ENCODE results near the gene PRSS36. TPM values are rescaled to one million over a fixed set of nuclear protein-coding genes. Genes with fewer than 3 reads are reported as not detected.
A peak's percentile ranks its signal among the peaks of the same experiment; 100 is the strongest.

The PRSS36 gene
- total and polyA plus RNA-seq, 9 of the 15 experiments (the other 6 are each of a cell fraction or from before 2014, with no cell fraction given), result 0.09 to 1.2 (median 0.54) TPM; not detected in 2

DNA sequence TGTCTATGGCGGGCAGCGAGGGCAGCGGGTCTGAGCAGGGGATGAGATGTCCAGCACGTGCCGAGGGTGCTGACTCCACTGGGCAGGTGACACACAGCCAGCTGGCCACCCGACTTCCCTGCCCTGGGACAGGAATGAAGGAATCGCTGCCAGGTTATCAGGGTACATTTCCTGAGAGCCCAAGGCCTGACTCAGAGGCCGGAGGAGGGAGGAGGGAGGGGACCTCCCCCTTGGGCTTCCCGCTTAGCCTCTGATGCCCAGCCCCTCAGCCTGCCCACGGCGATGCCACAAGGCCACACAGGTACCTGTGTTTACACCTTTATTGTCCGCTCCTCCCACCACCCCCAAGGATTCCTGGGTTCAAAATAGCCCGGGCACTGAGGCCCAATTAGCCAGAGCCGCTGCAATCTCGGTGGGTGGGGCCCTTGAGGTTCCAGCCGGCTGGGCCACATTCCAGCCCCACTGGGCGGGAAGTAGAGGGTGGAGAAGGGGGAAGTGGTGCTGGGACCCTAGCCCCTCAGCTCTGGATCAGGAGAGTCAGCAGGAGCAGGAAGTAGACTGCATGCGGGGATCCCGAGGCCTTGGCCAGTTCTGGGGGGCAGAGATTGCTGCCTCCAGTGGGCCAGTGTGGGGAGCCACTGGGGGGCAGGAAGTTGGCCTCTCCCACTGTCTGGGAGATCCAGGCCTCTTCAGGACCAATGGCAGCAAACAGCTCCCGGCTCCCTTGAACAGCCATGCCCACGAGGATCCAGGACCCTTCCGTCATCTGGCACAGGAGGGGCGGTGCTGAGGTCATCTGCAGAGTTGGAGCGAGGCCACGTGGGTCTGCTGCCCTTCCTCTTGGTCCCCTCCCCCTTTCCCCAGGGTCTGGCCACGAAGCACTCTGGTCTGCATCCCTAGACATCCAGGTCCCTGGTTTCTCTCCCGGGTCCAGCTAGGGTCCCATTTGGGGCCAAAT lies 11.0 kb downstream of the PRSS36 start:
- Histone ChIP-seq H2AFZ (ENCODE audit: low read depth, low read length) (no peak overlapping the region), H3K4me2 (ENCODE audit: insufficient read depth, low read length) (no peak overlapping the region), H3K79me2 (ENCODE audit: control insufficient read depth, insufficient read depth, low read length) (no peaks in the 10 kb centered on the region), H3K27me3 (ENCODE audit: control insufficient read depth in 2 of 2, insufficient read depth in 2 of 2, low read length in 2 of 2) (no peaks in the 10 kb centered on the region), H3K9me1 (ENCODE audit: control insufficient read depth, insufficient read depth, low read length) (no peaks in the 10 kb centered on the region), H3K9me3 (replicated peaks; ENCODE audit: control insufficient read depth, insufficient read depth, low read depth, low read length) (no peaks in the 10 kb centered on the region), H3K36me3 (ENCODE audit: control insufficient read depth, insufficient read depth, low read length) (no peaks in the 10 kb centered on the region), H3K4me3 (no peak overlapping the region), H3K9ac (ENCODE audit: insufficient read depth in 1 of 2, low read depth in 2 of 2, low read length in 2 of 2) (peak overlapping the region in 1 of 2 experiments; percentile 68; a peak in 2 of 4 replicates), H4K20me1 (replicated peaks; ENCODE audit: control insufficient read depth, insufficient read depth, low read length) (no peaks in the 10 kb centered on the region), H3K4me1 (replicated peaks in 1 of 2; ENCODE audit: control insufficient read depth in 2 of 2, insufficient read depth in 2 of 2, low read length in 2 of 2) (peaks cover 37 to 74% of the 10 kb centered on the region in 2 experiments), H3K27ac (ENCODE audit: extremely low read depth, low read depth, low read length) (no peak overlapping the region)
- no peak for TF ChIP-seq PCBP1 (IDR thresholded peaks at IDR 0.05; ENCODE audit: low read depth, low read length, poor library complexity, severe bottlenecking)
- TF ChIP-seq ZNF140 (CRISPR knock-in tag; IDR thresholded peaks at IDR 0.05), result no peak
- TF ChIP-seq CBFA2T3 (IDR thresholded peaks at IDR 0.05), result no peak
- no peak for TF ChIP-seq SMAD1 (IDR thresholded peaks at IDR 0.05; ENCODE audit: low read depth, low read length, partially characterized antibody)
- no peak for TF ChIP-seq ZNF655 (CRISPR knock-in tag; IDR thresholded peaks at IDR 0.05)
- TF ChIP-seq GTF2A2 (tag; IDR thresholded peaks at IDR 0.05), result no peak
- TF ChIP-seq TEAD4 (IDR thresholded peaks at IDR 0.05; ENCODE audit: low read length), result no peak
- no peak for TF ChIP-seq TEAD4 (CRISPR knock-in tag; IDR thresholded peaks at IDR 0.05; ENCODE audit: borderline replicate concordance)
- no peak for TF ChIP-seq ZNF124 (CRISPR knock-in tag; IDR thresholded peaks at IDR 0.05)
- TF ChIP-seq, protein P1, sequence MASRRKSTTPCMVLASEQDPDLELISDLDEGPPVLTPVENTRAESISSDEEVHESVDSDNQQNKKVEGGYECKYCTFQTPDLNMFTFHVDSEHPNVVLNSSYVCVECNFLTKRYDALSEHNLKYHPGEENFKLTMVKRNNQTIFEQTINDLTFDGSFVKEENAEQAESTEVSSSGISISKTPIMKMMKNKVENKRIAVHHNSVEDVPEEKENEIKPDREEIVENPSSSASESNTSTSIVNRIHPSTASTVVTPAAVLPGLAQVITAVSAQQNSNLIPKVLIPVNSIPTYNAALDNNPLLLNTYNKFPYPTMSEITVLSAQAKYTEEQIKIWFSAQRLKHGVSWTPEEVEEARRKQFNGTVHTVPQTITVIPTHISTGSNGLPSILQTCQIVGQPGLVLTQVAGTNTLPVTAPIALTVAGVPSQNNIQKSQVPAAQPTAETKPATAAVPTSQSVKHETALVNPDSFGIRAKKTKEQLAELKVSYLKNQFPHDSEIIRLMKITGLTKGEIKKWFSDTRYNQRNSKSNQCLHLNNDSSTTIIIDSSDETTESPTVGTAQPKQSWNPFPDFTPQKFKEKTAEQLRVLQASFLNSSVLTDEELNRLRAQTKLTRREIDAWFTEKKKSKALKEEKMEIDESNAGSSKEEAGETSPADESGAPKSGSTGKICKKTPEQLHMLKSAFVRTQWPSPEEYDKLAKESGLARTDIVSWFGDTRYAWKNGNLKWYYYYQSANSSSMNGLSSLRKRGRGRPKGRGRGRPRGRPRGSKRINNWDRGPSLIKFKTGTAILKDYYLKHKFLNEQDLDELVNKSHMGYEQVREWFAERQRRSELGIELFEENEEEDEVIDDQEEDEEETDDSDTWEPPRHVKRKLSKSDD (conservative IDR thresholded peaks at IDR 0.05; ENCODE audit: low read length), result no peak
- no peak for TF ChIP-seq FOXK1 (CRISPR knock-in tag; IDR thresholded peaks at IDR 0.05; ENCODE audit: borderline replicate concordance)
- TF ChIP-seq ZNF57 (CRISPR knock-in tag; IDR thresholded peaks at IDR 0.05), result no peak
- no peak for TF ChIP-seq NFE2L1 (tag; IDR thresholded peaks at IDR 0.05; ENCODE audit: borderline replicate concordance, low read depth)
- no peak for TF ChIP-seq SMAD4 (CRISPR knock-in tag; conservative IDR thresholded peaks at IDR 0.05)
- DNase-seq (ENCODE audit: extremely low read depth in 1 of 4, low spot score in 3 of 4) (no peak), ATAC-seq (no peak), FAIRE-seq (no peak)
- POLR2A ChIA-PET, result interaction anchor here (0.6 to 0.8 kb wide), 2 partner anchors 18 to 41 kb away, joined by 3 read pairs; partner anchors contain the start of gene FUS
- in situ Hi-C loops (cut with MboI) (no loop called here), intact Hi-C loops (cut with micrococcal nuclease) (no loop called here)
- WGBS (ENCODE audit: insufficient coverage, low coverage, missing lambda C conversion rate), result 66% methylated on average over 20 of the region's 27 CpGs
- no TSS peak for BruUV-seq (replicated peaks)
- CTCF ChIA-PET (ENCODE audit: low intra/inter-chr PET ratio), result no interaction called here

Data from K562 (cell line).